Mucosa of descending colon (tissue), 3 donors: ENCODE measurements around the gene IFI27. TPM values are rescaled to one million over a fixed set of nuclear protein-coding genes. Genes with fewer than 3 reads are reported as not detected.
A peak's percentile ranks its signal among the peaks of the same experiment; 100 is the strongest.

ENCODE experiments used
- ATAC-seq: fragments of 200-7000 bp; cut with Tn5 transposase; one replicate; pipeline ENCODE4 v1.9.1; 2020; ENCODE audit warnings: mild to moderate bottlenecking, moderate library complexity
- DNase-seq, 3 donors: peaks; one replicate each; pipeline ENCODE4 v3.0.0-alpha.2; 2020
- H3K36me3 ChIP-seq: fragments of 200-600 bp; one replicate; pipeline ENCODE4 v1.8.0; 2021; ENCODE audit warnings: low read depth, mild to moderate bottlenecking
- H3K4me1 ChIP-seq: fragments of 200-600 bp; one replicate; pipeline ENCODE4 v1.8.0; 2021; ENCODE audit warnings: low read depth, mild to moderate bottlenecking
- H3K4me3 ChIP-seq: fragments of 200-600 bp; one replicate; pipeline ENCODE4 v1.8.0; 2021; ENCODE audit warnings: mild to moderate bottlenecking
- H3K9me3 ChIP-seq: fragments of 200-600 bp; one replicate; pipeline ENCODE4 v1.8.0; 2021; ENCODE audit warnings: mild to moderate bottlenecking
- intact Hi-C, 2 donors: fragments of 100-400 bp; cut with DNase I in 1 of 2; cut with micrococcal nuclease in 1 of 2; formaldehyde crosslinking; loops; one replicate each; pipeline versions ENCODE4 v1.11.0 to v1.11.1; 2022; cut with DNase I, micrococcal nuclease
- total RNA-seq, 3 donors: library from RNA; stranded (reverse); fragmentation: NEBNext Ultra II Directional in 2 of 3; extraction: Animal tissue kit (Norgen Biotek cat#: 25700) in 2 of 3; gene quantifications; one replicate each; pipeline versions ENCODE4 v1.2.1 to v1.2.4, GENCODE V29; 2021 to 2023
- TF ChIP-seq, protein P1 (sequence below): fragments of 200-600 bp; IDR thresholded peaks from one replicate; pipeline ENCODE4 v1.8.0; 2022; ENCODE audit warnings: antibody characterized with exemption, mild to moderate bottlenecking
- donor health status: DM: no; HTN: no; CAD: no; lungs with moderate emphysema.
- donor health status: DM: no; HTN: no; CAD: no.
- donor health status: DM: no; HTN: yes; CAD: no.

IFI27 gene
- total RNA-seq, 3 donors from 2014 or later = 427 to 1,655 (median 710) TPM

DNA sequence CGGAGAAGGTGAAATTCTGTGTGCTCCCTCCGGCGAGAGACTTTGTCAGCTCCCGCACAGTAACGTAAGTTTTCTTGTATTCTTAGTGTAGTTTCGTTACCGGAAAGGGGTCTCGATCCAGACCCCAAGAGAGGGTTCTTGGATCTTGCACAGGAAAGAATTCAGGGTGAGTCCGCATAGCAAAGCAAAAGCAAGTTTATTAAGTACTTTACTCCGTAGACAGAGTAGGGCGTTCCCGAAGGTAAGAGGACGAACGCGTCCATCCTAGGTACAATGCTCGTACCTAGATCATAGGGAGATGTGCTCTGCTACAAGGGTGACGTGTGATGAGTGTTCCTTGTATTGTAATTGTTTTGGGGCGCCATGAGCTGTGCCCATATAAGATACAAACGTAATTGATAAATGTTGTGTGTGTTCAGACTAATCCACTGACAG lies 29.1 kb upstream of the IFI27 start:
- intact Hi-C loops = loop anchor here in 1 of 2 donors (2.0 kb wide), 1 partner anchor 29 kb away; the partner anchor contains the start of gene IFI27
- TF ChIP-seq, protein P1, sequence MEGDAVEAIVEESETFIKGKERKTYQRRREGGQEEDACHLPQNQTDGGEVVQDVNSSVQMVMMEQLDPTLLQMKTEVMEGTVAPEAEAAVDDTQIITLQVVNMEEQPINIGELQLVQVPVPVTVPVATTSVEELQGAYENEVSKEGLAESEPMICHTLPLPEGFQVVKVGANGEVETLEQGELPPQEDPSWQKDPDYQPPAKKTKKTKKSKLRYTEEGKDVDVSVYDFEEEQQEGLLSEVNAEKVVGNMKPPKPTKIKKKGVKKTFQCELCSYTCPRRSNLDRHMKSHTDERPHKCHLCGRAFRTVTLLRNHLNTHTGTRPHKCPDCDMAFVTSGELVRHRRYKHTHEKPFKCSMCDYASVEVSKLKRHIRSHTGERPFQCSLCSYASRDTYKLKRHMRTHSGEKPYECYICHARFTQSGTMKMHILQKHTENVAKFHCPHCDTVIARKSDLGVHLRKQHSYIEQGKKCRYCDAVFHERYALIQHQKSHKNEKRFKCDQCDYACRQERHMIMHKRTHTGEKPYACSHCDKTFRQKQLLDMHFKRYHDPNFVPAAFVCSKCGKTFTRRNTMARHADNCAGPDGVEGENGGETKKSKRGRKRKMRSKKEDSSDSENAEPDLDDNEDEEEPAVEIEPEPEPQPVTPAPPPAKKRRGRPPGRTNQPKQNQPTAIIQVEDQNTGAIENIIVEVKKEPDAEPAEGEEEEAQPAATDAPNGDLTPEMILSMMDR = no peak
- H3K4me1 ChIP-seq = peaks cover 27% of the 10 kb centered on the region

DNA sequence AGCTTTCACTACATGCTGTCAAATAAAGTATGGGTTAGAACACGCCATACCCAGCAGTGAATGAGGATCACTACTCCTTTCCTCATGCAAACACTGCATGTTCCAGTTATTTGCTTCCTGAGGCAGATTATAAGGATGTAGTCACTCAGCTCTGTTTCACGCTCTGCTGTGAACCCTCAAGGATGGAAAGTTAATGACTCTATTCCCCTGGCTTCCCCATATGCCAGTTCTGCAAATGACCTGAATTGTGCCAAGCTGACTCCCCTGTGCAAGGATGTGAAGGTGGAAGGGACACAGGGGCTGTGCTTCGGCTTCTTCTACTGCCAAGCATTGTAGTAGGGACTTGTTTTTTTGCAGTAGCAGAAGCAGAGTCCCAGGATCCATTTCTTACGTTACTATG lies 22.6 kb upstream of the IFI27 start:
- Histone ChIP-seq H3K9me3 (no peaks in the 10 kb centered on the region), H3K4me3 (no peak overlapping the region), H3K36me3 (no peaks in the 10 kb centered on the region), H3K4me1 (no peaks in the 10 kb centered on the region)
- ATAC-seq = no peak
- TF ChIP-seq, protein P1 = no peak
- DNase-seq = no peak
- intact Hi-C loops = no loop called here

More for the DNA sequence above, 29.1 kb upstream of the IFI27 start:
- no peak for DNase-seq
- ATAC-seq = peak; percentile 52
- Histone ChIP-seq H3K36me3 (no peaks in the 10 kb centered on the region), H3K9me3 (no peaks in the 10 kb centered on the region), H3K4me3 (peak overlapping the region; percentile 97)

DNA sequence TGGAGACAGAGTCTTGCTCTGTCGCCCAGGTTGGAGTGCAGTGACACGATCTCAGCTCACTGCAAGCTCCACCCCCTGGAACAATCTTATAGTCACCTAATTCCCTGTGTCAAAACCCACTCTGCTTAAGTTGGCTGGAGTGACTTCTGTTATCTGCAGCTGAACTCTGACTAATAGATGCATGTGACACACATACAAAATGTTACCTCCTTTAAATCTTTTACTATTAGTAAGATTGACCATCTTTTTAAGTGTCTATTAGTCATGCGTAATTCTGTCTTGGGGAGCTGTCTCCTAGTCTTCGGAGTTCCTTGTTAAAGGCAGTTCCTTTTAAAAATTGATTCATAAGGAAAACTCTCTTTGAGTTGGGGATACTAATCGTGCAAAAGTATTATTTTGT lies 22.0 kb upstream of the IFI27 start:
- TF ChIP-seq, protein P1 = no peak
- intact Hi-C loops = no loop called here
- no peak for ATAC-seq

DNA sequence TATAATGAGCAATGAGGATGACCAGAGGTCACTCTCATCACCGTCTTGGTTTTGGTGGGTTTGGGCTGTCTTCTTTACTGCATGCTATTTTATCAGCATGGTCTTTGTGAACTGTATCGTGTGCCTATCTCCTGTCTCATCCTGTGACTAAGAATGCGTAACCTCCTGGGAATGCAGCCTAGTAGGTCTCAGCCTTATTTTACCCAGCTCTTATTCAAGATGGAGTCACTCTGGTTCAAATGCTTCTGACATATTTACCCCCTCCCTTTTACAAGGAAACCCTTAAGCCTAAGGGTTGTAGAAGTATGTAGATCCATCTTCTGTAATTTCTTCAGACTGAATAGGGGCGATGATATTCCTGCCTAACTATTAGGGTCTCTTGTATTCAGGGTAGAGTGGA lies 21.1 kb upstream of the IFI27 start:
- Histone ChIP-seq H3K4me3 (no peak overlapping the region), H3K36me3 (no peaks in the 10 kb centered on the region), H3K9me3 (no peaks in the 10 kb centered on the region), H3K4me1 (no peaks in the 10 kb centered on the region)
- no peak for ATAC-seq
- intact Hi-C loops = no loop called here
- DNase-seq = no peak
- TF ChIP-seq, protein P1 = no peak

More for the DNA sequence above, 22.0 kb upstream of the IFI27 start:
- Histone ChIP-seq H3K4me3 (no peak overlapping the region), H3K4me1 (no peaks in the 10 kb centered on the region), H3K36me3 (no peaks in the 10 kb centered on the region), H3K9me3 (no peaks in the 10 kb centered on the region)
- no peak for DNase-seq

DNA sequence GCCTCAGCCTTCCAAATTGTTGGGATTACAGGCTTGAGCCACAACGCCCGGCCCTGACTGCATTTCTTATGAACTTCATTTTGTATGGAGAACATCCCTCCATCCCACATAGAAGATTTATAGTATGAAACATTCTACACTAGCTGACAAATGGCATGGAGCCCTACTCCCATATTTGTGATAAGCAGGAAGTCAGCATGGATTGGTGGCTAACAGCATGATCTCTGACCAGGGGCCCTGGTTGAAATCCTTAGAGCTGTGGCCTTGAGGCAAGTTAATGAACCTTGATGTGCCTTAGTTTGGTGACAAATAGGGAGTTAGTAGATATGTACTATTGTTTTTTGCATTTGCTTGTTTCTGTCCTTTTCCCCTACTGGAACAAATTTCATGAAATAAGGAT lies 17.1 kb upstream of the IFI27 start:
- DNase-seq (no peak), ATAC-seq (no peak)
- H3K9me3 ChIP-seq = no peaks in the 10 kb centered on the region
- no peaks in the 10 kb centered on the region for H3K36me3 ChIP-seq
- intact Hi-C loops = no loop called here
- TF ChIP-seq, protein P1 = no peak
- no peaks in the 10 kb centered on the region for H3K4me1 ChIP-seq
- no peak overlapping the region for H3K4me3 ChIP-seq

DNA sequence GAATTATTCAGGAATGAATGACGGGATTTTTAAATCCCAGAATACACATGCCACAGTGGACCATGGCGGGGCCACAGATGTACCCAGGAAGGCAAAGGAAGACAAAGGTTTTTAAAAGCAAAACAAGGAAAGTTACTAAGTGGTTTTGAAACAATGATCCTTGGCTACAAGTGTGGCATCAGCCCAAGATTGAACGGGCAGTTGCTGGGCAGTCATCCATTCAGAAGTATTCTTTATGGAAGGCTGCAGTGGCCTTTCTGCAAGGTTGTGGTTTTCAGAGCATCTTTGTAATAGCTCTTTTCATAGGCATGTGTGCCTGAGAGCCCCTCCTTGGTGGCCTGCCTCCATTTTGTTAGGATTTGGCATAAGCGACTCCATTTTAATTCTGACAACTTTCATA lies 13.4 kb upstream of the IFI27 start:
- intact Hi-C loops = no loop called here
- Histone ChIP-seq H3K9me3 (no peaks in the 10 kb centered on the region), H3K4me1 (no peaks in the 10 kb centered on the region), H3K36me3 (no peaks in the 10 kb centered on the region), H3K4me3 (no peak overlapping the region)
- DNase-seq = no peak
- no peak for ATAC-seq
- TF ChIP-seq, protein P1 = no peak
